Measurements from ENCODE around the gene P2RY13. TPM values are rescaled to one million over a fixed set of nuclear protein-coding genes. Genes with fewer than 3 reads are reported as not detected.

P2RY13 gene
- polyA plus RNA-seq, 4 donors, result 0.36 to 2.0 (median 1.2) TPM

DNA sequence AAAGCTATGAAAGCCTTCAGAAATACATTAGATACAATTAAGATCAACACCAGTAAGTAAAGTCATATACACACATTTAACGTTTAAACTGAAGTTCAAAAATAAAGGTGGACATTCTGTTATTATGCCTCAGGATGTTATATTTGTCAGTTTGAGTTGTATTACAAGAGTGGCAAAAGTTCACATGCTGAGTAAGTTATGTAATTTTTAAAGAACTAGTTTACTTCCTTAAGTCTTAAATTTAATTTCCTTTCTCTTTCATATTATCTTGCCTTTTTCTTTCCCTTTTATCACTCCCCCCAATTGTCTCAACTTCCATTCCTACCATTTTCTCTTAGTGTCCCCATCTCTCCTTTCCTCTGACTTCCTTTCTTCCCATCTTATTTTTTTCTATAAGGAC, 7.8 kb downstream of the P2RY13 start:
- DNase-seq (ENCODE audit: low read depth in 4 of 4, low spot score in 2 of 4), result no peak

GRCh38 chr3:151320131-151320530, 9.2 kb downstream of the P2RY13 start:
- no peak for DNase-seq (ENCODE audit: low read depth in 4 of 4, low spot score in 2 of 4)

GRCh38 chr3:151319628-151320027, 9.7 kb downstream of the P2RY13 start:
- DNase-seq (ENCODE audit: low read depth in 4 of 4, low spot score in 2 of 4), result no peak

GRCh38 chr3:151318991-151319390, 10.4 kb downstream of the P2RY13 start:
- no peak for DNase-seq (ENCODE audit: low read depth in 4 of 4, low spot score in 2 of 4)

DNA sequence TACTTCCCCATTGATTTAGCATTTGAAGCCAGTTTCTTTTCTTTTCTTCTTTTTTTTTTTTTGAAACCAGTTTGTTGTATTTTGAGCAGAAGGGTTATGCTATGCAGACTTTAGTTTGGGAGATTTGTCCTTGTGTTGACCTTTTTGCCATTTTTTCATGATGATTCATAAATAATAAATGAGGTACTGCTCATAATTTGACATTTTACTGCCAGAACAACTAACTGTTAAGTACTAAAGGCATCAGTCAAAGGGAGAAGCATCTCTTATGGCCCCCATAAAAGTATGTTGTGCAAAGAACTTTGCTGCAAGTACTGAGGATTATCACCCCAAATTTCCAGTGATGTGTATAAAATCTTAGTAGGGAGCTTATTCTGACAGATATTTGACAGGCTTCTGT, 11.0 kb downstream of the P2RY13 start:
- DNase-seq (ENCODE audit: low read depth in 4 of 4, low spot score in 2 of 4), result no peak

- DNase-seq (ENCODE audit: low read depth in 4 of 4, low spot score in 2 of 4), result no peak
Measured at GRCh38 chr3:151316267-151316991, 12.9 kb downstream of the P2RY13 start, which contains the start of gene GPR87. GPR87 (minus strand) TSS chr3:151316820; CDS start chr3:151300100, 16,720 bp downstream.

GRCh38 chr3:151315846-151316245, 13.5 kb downstream of the P2RY13 start:
- no peak for DNase-seq (ENCODE audit: low read depth in 4 of 4, low spot score in 2 of 4)

DNA sequence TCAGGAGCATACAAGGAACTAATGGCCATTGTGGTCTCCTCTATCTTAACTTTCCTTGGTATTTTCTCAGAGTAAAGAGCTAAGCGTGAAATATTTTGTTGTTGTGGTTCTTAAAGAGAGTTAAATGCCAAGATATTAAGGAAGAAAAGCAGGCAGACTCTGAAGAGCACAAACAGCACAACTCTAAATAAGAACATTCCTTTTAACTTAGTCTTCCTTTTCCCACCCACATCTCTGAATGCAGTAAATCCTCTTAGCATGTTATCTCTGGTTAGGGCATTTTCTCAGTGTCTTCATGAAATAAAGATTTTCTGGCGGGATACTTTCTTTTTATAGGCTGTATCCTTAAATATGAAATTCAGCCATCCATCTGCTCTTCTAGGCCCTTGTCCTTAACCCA, 14.2 kb downstream of the P2RY13 start:
- DNase-seq (ENCODE audit: low read depth in 4 of 4, low spot score in 2 of 4), result no peak

DNA sequence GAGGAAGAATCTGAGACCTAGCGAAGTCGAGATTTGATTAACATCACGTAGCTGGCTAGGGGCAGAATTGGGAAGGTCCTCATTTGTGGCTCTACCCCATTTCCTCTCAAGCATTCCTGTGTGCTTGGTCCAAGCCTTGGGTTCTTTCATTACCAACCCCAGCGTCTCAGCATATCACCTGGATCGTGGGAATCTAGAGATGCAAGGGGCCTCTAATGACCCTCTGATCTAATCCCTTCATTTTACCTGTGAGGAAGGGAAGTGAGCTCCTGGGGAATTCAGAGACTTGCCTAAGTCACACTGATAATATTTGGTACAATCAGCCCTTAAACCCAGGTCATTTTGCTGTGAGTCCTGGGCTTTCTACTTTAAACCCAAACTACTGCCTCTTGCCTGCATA, 14.8 kb downstream of the P2RY13 start:
- DNase-seq (ENCODE audit: low read depth in 4 of 4, low spot score in 2 of 4), result no peak

DNA sequence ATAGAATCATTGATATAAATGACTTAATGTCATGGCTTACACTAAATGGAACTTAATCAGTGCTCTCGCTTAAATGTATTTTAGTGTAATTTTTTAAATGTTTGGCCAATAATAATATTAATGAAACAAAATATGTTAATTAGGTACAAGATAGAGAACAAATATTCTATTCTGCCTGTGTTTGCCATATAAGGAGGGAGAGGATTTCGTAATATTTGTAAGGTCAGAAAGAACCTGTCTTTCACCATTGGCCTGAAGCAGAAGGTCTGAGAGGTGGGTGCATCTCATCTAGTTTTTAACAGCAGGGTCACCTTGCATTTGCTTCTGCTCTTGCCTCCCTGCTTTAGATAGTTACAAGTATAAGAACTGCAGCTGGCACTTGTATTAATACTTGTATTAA, 15.2 kb downstream of the P2RY13 start:
- no peak for DNase-seq (ENCODE audit: low read depth in 4 of 4, low spot score in 2 of 4)

GRCh38 chr3:151312972-151313371, 16.4 kb downstream of the P2RY13 start:
- no peak for DNase-seq (ENCODE audit: low read depth in 4 of 4, low spot score in 2 of 4)

- DNase-seq (ENCODE audit: low read depth in 4 of 4, low spot score in 2 of 4), result no peak
Measured at GRCh38 chr3:151309566-151309965, 19.8 kb downstream of the P2RY13 start.

- DNase-seq (ENCODE audit: low read depth in 4 of 4, low spot score in 2 of 4), result no peak
Measured at GRCh38 chr3:151307583-151308488, 21.5 kb downstream of the P2RY13 start.

- no peak for DNase-seq (ENCODE audit: low read depth in 4 of 4, low spot score in 2 of 4)
Measured at GRCh38 chr3:151307131-151307530, 22.2 kb downstream of the P2RY13 start.

DNA sequence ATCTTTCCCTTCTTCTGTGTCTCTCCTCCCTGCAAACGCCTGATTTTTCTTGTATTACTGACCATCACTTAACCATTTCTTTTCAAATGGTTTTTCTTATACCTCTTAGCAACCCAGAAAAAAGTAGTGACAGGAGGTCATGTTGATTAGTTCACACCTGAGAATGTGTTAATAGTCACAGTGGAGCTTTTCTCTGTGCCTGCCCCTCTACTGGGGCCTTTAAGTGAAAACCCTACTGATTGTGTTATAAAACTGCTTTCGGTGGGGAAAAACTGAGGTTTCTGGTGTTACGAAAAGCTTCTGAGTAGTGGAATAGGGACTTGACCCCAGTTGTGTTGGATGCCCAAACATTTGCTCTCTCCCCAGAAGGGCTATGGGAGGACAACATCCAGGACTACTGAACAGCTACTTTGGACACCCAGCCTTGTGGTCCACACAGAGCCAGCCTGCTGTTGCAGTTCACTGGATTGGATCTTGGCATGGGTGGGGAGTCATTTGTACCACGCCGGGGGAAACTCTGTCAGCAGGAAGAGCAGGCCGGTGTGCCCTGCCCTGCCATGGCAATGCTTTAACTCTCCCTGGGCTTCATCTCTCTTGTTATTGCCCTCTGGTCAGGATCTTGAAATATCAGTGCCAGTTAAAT, 23.1 kb downstream of the P2RY13 start:
- DNase-seq (ENCODE audit: low read depth in 4 of 4, low spot score in 2 of 4), result no peak

GRCh38 chr3:151305775-151306151, 23.6 kb downstream of the P2RY13 start:
- no peak for DNase-seq (ENCODE audit: low read depth in 4 of 4, low spot score in 2 of 4)

- no peak for DNase-seq (ENCODE audit: low read depth in 4 of 4, low spot score in 2 of 4)
Measured at GRCh38 chr3:151305060-151305774, 24.1 kb downstream of the P2RY13 start.

- DNase-seq (ENCODE audit: low read depth in 4 of 4, low spot score in 2 of 4), result no peak
Measured at GRCh38 chr3:151303751-151304150, 25.6 kb downstream of the P2RY13 start.

- DNase-seq (ENCODE audit: low read depth in 4 of 4, low spot score in 2 of 4), result no peak
Measured at GRCh38 chr3:151301787-151302186, 27.6 kb downstream of the P2RY13 start.

DNA sequence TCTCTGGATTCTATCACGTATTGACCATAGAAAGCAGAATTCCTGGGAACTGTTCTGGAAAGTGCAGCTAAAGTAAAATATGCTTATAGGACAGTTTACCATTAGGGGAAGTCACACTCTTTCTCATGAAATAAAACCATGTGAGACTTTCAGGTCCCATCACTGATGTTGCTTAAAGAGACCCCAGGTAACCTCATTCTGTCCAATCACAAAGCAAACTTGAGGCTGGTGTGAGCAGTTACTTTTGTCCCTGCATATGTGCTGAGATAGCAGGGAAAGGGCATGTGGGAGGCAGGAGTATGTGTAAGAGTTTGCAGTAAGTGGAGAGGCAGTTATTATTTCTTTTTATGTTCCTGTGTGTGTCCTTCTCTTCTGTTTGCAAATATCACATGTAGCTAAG, 28.8 kb downstream of the P2RY13 start:
- no peak for DNase-seq (ENCODE audit: low read depth in 4 of 4, low spot score in 2 of 4)

- DNase-seq (ENCODE audit: low read depth in 4 of 4, low spot score in 2 of 4), result no peak
Measured at GRCh38 chr3:151299006-151299405, 30.3 kb downstream of the P2RY13 start.
